Measurements from ENCODE around the gene SHC2.
"Not testable (repeated sequence)": the region's sequence is repeated elsewhere in the genome, so short reads cannot be mapped to it uniquely, and the experiment has no call there.

SHC2 gene

DNA sequence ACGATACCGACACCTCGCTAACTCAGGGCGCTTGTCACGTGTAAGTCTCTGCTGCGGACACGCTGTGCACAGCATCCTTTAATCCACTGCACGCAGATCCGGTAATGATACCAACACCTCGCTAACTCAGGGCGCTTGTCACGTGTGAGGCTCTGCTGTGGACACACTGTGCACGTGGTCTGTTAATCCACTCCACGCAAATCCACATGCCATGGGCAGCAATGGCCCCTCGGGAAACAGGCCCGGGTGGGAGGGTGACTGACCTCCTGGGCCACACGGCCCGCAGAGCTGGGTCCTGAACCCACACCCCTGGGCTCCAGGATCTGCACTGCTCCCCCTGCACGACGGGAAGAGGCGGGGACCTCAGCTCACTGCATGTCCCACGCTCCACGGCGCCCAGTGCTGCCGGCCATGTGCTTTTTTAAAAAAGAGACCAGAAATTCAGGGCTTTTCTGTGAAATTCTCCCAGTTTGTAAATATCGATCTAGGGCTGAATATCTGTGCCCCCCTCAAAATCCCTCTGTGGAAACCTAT lies 16.1 kb downstream of the SHC2 start:
- no peak for DNase-seq

DNA sequence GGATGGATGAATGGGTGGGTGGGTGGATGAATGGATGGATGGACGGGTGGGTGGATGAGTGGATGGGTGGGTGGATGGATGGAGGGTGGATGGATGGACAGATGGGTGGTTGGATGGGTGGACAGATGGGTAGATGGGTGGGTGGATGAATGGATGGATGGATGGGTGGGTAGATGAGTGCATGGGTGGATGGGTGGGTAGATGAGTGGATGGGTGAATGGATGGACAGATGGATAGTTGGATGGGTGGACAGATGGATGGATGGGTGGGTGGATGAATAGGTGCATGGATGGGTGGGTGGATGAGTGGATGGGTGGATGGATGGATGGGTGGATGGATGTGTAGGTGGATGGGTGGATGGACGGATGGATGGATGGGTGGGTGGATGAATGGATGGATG lies 17.8 kb downstream of the SHC2 start:
- no peak for DNase-seq

DNA sequence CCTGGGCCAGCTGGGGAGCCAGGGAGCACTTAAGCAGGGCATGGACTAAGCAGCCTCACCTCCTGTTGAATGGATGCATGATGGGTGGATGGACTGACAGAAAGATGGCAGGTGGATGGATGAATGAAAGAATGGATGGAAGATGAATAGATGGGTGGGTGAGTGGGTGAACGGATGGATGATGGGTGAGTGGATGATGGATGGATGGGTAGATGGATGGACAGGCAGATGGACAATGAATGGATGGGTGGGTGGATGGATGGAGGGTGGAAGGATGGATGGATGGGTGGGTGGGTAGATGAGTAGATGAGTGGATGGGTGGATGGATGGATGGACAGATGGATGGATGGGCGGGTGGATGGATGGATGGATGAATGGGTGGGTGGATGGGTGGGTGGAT lies 18.7 kb downstream of the SHC2 start:
- DNase-seq, result no peak

DNA sequence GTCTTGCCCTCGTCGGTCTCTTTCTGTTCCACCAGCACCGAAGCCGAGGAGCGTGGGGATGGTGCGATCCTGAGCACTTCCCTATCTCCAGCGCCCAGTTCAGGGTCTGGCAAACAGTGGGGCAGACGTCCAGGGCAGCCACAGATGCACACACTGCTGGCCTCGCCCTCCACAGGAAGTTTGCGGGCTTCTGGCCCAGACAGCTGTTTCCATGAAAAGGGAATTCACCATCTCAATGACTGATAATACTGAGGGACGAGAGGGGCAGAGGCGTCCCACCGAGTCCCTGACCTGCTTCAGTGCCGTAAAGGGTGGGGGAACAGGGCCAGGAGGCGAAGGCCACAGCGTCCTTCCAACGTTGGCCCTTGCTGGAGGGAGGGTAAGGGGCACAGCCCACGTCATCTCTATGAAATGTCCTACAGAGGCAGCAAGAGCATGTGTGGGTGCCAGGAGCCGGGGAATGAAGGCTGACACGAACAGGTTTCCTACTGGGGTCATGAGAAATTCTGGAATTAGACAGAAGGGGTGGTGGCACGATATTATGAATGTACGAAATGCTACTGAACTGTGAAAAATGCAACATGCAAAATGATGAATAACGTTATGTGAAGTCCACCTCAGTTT lies 19.5 kb downstream of the SHC2 start:
- no peak for DNase-seq

DNA sequence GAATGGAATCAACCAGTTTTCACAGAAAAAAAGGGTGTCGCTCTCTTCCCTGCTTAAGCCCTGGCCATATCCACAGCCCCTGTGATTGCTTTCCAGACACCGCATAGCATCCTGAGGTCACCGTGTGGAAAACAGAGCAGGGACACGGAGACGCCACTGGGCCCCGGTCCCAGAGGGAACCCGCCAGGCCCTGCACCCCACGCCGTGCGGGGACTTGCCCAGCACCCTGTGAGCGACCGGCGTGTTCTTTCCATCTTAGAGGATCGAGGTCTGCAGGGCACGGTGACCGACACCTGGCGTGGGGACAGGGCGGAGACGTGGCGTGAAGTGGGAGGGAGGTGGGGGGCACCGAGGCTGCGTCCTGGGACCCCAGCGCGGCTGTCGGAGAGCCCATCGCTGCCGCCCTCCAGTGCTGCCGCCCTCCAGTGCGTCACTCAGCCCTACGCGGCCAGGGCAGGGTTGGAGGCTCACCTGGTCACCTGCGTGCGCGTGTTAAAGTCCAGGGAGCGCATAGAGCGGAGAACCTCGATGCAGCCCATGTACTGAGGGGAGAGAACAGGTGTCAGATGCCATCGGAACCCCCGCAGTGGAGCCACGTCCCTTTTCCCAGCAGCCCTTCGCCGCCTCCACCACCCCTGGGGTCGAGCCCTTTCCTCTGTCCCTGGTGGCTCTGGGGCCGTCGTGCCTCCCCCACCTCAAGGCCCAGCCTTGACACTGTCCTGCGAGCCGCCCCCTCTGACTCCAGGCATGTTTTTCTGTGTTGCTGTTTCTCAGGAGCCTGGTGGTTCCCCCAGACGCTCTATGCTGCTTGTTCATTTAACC lies 20.2 kb downstream of the SHC2 start:
- no peak for DNase-seq

DNA sequence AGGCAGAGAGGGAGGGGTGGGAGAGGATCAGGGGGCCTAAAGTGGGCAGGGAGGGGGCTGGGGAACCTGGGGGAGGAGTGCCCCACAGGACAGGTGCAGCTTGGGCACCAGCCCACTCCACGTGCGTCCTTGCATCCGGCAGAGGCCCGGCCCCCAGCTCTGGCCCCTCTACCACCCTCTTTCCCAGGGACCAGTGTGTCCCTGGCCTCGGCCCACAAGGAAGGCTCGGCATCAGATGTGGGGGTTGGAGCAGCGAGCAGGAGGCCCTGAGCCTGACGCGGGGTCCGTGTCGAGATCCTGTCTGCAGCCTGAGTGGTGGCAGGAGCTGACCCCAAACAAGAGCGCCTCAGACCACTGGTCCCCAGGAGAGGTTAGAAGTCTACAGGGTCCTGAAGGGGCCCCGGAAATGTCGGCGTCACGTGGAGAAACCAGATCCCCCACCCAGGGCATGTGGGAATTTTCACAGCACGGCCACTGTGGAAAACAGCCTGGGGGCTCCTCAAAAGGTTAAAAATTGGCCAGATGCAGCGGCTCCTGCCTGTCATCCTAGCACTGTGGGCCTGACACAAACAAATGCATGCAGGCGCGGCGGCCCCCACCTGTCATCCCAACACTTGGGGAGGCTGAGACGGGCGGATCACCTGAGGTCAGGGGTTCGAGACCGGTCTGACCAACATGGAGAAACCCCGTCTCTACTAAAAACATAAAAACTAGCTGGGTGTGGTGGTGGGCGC lies 21.5 kb downstream of the SHC2 start:
- no peak for DNase-seq

DNA sequence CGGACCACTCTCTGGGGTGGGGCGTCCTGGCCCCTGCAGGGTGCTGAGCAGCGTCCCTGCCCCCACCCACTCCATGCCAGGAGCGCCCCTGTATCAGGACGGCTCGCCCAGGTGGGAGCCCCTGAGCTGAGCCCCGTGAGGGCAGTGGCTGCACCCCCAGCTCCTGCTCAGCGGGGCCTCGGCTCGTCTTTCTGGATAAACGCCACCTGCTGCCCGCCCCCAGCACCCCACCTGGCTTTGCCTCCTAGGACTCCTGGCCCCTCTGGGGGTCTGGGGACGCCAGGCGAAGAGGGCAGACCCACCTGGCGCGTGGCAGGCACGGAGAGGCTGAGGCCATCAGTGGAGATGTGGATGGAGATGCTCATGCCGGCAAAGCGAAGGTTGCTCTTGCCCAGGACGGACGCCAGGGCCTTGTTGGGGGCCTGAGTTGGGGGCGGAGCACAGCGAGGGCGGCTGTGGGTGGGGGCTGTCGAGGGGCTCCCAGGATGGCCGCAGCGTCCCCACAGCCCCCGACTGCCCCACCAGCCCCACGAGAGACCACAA lies 22.3 kb downstream of the SHC2 start:
- DNase-seq, result no peak

DNA sequence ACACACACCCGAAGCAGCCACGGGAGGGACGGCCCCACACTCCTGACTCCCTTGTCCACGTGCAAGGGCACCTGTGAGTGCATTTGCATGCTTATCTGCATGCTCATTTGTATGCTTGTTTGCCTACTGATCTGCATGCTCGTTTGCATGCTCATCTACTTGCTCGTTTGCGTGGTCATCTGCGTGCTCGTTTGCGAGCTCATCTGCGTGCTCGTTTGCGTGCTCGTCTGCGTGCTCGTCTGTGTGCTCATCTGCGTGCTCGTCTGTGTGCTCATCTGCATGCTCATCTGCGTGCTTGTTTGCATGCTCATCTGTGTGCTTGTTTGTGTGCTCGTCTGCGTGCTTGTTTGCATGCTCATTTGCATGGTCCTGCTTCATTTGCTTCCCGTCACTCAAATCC lies 23.8 kb downstream of the SHC2 start:
- no peak for DNase-seq

DNA sequence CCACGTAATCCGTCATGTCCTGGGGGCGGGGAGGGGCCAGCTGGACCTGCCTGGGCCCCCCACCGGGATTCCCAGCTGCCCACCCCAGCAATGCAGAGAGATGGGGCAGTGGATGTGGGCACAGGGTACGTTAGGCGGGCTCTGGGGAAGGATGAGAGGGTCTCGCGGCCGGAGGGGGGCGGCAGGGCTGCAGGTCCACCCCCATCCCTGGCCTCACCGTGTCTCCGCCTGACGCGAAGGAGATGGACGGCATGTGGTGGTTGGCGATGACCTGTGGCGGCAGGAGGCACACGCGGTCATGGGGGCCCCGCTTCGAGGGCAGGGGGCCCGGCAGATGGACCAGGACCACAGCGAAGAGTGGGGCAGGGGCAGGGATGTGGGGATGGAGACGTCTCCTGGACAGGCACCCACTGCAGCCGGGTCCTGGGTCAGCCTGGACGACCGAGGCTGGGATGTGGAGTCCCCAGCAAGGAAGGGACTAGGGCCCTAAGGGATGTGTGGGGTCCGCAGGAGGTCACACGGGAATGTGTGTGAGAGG lies 24.4 kb downstream of the SHC2 start:
- DNase-seq, result no peak

DNA sequence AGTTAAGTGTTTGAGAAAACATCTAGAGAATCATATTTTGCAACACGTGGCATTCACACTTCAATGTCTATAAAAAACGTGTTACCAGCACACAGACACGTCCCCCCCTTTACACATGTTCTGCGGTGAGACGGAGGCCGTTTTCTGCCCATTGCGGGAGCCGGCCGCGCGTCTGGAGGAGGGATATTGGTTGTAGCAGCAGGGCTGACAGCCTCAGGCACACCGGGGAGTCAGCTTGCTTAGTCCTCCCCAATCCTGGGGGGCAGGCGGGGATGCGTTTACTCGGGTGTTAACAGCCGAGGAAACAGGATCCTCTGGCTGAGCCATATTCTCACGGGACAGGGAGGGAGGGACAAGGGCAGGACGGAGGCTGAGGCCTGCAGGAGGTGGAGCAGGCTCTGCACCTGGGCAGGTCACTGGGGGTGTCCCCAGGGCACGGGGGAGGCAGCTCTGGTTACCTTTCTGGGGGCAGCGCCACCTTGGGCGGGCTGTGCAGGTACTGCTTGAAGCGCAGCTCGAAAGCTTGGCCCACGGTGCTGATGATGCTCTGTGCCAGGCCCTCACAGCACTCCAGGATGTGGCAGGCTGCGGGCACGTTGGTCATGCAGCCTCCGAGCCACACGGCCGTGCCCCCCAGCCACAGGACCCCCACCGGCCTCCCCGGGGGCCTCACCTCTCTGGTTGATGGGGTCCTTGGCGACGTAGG lies 25.0 kb downstream of the SHC2 start:
- no peak for DNase-seq

DNA sequence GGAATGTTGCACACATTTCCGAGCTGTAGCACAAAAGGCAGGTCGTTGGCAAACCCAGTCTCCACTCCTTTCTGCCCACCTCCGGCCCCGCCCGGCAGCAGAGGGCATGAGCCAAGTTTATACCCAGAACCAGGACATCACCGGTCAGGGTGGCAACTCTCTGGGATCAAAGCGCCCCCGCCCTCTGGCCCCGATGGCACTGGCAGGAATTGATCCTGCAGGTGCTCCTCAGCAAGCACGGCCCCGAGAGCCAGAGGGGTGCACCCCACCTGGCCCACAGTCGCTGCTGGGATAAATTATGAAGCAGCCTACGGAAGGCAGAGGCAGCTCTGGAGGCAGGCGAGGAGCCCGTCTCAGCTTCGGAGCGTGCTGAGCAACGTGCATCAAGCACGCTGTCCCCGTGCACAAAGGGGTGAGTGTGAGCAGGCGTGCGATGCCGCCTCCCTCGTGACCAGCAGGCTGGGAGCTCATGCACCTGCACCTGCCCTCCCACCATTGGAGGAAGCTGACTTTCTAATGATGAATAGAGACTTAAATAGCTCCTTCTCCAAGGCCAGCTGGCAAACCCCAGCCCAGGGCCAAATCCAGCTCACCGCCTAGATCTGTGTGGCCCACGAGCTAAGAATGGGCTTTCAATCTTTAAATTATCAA lies 25.7 kb downstream of the SHC2 start:
- no peak for DNase-seq

DNA sequence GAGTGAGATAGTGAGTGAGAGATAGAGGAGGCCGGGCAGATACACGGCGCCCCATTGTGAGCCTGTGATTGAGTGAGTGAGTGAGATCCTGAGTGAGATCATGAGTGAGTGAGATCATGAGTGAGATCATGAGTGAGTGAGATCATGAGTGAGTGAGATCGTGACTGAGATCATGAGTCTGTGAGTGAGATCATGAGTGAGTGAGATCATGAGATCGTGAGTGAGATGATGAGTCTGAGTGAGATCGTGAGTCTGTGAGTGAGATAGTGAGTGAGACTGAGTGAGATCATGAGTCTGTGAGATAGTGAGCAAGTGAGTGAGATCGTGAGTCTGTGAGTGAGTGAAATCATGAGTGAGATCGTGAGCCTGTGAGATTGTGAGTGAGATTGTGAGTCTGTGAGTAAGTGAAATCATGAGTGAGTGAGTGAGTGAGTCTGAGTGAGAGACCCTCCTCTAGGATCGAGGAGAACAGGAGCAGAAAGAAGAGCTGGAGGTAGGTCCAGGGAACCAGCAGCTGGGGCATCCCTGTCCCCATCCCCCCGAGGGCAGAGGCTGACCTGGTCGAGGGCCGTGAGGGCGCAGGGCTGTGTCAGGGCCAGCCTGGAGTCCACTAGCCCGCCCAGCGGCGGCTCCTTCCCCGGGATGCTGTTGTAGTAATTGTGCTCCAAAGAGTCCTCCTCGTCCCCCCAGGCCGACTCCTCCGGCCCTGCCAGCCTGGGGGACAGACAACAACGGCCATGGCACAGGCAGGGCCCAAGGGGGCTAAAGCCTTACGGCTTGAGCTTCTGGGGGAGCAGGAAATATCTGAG lies 26.5 kb downstream of the SHC2 start:
- DNase-seq, result no peak

DNA sequence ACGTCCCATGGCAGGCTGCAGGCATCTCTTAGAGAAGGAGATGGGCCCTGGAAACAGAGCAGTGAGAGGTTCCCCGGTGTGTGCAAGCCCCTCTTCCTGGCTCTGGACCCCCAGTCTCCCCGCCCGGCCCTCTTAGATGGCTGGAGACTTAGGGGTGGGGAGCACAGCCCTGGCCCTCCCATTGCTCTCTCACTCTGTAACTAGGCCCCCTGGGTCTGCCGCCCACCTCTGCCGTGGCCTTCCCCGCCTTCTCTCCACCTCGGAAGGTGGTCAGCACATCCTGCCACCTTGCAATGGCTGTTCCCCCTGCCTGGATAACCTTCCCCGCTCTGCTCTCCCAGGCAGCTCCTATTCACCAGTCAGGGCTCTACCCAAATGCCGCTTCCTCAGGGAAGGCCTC lies 30.1 kb downstream of the SHC2 start:
- no peak for DNase-seq

DNA sequence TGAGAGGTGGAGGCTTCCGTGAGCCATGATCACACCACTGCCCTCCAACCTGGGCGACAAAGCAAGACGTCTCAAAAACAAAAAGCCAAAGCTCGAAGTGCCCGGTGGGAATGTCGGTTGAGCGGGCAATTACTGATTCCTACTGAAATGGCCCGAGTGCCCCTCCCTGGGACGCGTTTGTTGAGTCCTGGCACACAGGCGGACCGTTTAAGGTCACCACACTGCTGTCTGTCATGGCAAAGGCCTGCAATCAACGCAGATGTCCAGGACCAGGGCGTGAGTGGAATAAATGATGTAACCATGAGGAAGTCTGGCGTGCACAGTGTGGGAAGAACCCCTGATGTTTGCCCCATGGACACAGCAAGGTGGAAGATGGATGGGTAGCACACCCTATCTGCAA lies 32.7 kb downstream of the SHC2 start:
- DNase-seq, result no peak

DNA sequence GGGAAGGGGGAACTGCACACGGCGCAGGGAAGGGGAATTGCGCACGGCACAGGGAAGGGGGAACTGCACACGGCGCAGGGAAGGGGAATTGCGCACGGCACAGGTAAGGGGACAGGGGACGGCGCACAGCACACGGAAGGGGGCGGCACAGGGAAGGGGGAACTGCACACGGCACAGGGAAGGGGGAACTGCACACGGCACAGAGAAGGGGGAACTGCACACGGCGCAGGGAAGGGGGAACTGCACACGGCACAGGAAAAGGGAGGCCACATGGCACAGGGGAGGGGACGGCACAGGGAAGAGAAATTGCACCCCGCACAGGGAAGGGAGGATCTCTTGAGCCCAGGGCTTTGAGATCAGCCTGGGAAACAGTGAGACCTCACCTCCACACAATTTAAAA lies 33.2 kb downstream of the SHC2 start:
- not testable (repeated sequence) for DNase-seq

DNA sequence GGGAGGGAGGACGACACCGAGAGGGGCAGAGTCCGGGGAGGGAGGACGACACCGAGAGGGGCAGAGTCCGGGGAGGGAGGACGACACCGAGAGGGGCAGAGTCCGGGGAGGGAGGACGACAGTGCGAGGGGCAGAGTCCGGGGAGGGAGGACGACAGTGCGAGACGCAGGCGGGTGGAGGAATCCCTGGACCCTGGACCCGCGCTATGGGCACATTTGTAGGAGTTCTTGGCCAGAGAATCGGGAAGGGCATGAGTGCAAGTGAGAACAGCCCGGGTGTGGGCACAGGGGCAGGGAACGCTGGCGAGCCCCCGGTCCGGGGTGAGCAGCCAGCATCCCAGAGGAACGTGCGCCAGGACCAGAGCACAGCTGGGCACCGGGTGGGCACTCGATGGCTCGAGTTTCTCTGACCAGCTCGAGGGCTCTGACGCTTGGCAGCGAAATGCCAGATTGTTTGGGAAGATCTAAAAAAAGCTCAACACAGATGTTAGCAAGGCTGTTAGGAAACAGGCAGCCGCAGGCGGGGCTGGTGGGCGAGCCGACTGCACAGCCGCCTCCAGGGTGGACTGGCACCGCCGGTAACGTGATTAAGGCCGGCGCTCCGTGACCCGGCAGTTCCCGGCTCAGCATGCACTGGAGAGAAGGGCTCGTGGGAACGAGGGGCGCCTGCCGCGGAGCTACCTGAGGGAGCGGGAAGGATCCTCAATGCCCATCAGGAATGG lies 33.9 kb downstream of the SHC2 start:
- no peak for DNase-seq

DNA sequence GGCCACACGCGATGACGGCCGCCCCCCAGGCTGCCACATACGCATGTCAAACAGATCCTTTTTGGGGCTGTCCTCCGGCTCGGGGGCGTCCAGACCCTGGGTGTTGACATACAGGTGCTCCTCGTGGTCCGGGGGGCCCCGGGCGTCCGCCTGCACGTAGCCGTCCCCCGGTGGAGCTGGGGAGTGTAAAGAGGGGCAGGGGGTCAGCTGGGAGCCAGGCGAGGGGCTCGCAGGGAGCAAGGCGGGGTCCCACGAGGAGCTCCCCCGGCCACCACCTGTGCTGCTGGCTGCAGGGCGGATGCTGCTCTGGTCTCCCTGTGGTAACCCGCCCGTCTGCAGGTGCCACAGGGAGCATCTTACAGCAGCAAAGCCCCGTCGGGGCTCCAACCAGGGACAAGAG lies 35.8 kb downstream of the SHC2 start:
- no peak for DNase-seq

DNA sequence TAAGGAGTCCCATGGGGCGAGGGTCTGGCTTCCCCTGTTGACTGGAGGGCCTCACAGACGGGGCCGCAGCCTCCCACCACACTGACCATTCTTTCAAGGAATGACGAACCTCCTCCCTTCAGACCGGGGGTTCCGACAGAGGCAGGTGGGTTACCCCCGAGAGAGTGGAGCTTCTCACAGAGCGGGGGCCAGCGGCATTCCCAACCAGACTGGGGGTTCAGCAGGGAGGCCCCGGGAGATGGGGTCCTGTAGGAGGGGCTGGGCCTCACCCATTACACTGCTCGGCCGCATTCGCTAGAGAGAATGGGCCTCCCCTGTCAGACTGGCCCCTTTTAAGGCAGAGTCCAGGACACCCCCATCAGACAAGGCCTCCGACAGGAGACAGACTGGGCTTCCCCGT lies 36.3 kb downstream of the SHC2 start:
- DNase-seq, result no peak

DNA sequence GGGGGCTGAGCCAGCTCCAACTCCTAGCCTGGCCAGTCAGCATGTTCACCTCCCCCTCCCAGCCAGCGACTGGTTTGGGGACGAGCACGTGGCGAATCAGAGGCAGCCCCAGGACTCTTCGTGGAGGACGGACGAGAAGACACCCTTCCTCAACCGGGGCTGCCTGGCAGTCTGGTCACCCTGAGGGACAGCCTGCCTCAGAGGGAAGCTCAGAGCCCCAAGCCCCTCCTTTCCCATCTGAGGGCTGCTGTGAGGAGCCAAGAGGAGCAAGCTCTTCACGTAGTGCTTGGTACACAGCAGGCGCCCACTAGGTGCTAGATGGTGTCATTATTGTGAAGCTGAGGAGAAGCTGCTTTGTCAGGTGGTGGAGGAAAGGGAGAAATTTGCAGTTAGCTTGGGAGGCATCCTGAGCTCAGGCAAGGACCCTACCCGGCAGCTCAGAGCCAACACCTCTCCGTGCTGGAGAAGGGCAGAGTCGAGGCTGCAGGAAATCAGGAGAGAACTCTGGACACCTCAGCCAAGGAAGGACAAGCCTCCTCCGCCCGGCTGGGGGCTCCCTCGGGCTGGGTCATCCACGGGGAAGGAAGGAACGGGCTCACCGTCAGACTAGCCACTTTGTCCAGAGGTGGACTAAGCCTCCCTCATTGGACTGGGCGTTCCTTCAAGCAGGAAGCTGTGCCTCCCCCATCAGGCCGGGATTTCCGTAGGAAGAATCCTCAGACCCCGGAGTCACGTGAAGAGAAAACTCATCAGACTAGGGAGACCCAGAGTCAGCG lies 37.0 kb downstream of the SHC2 start:
- no peak for DNase-seq

DNA sequence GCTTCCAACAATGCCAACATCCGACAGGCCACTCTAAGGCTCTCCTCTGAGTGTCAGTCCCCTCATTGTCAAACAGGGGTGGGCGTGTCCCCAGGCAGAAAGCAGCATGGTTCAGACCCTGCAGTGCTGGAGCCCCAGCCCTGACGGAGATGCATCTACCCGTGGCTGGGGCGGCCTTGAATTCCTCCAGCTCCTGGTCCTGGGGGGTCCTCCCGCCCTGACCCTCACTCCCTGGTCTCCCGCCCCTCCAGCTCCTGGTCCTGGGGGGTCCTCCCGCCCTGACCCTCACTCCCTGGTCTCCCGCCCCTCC lies 38.0 kb downstream of the SHC2 start:
- not testable (repeated sequence) for DNase-seq

All from CD4-positive, alpha-beta T cell treated with Interferon gamma for 1 hour (primary cell).